ENCODE measurements around the gene AGER.

GRCh38 chr6:32183030-32183429, 1.0 kb downstream of the AGER start:
- TF ChIP-seq CTCF (IDR thresholded peaks at IDR 0.05), result no peak
- no peak for TF ChIP-seq POLR2A (IDR thresholded peaks at IDR 0.05)
- no peak for TF ChIP-seq POLR2AphosphoS5 (IDR thresholded peaks at IDR 0.05)

Data from sigmoid colon (tissue), 4 donors.